ENCODE results near the gene HOXA11.

Gene HOXA11

DNA sequence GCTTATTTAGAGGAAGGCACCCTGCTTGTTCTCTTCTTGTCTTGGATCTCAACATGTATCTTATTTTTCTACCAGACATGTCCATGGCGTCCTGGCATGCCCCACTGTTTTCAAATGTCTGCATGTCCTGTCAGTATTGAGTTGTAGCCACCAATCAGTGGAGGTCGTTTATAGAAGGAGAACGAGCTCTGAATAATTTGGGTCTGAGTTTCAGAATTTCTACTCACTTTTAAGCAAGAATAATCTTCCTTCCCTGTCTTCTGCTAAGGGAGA is 17.8 kb upstream of the HOXA11 start (continued):
- no peak for TF ChIP-seq BACH2 (CRISPR knock-in tag; IDR thresholded peaks at IDR 0.05; ENCODE audit: borderline replicate concordance)
- TF ChIP-seq ESRRG (CRISPR knock-in tag; IDR thresholded peaks at IDR 0.05) = no peak
- no peak for TF ChIP-seq ZFP3 (CRISPR knock-in tag; IDR thresholded peaks at IDR 0.05)
- no peak for TF ChIP-seq ZNF70 (CRISPR knock-in tag; IDR thresholded peaks at IDR 0.05)
- TF ChIP-seq PPARA (CRISPR knock-in tag; IDR thresholded peaks at IDR 0.05; ENCODE audit: borderline replicate concordance) = no peak

- no peak for TF ChIP-seq TOX (CRISPR knock-in tag; IDR thresholded peaks at IDR 0.05; ENCODE audit: borderline replicate concordance)
- no peak for ATAC-seq
Measured at GRCh38 chr7:27202018-27202861, 17.2 kb upstream of the HOXA11 start.

- ATAC-seq = peak; percentile 6
- TF ChIP-seq ESRRG (CRISPR knock-in tag; IDR thresholded peaks at IDR 0.05) (no peak), GLIS3 (CRISPR knock-in tag; IDR thresholded peaks at IDR 0.05) (no peak), BACH2 (CRISPR knock-in tag; IDR thresholded peaks at IDR 0.05; ENCODE audit: borderline replicate concordance) (no peak), TCF4 (CRISPR knock-in tag; IDR thresholded peaks at IDR 0.05; ENCODE audit: borderline replicate concordance) (no peak)
Measured at GRCh38 chr7:27201580-27202017, 16.6 kb upstream of the HOXA11 start.

GRCh38 chr7:27200761-27201579 is 15.9 kb upstream of the HOXA11 start:
- peak; percentile 23 for ATAC-seq
- no peak for TF ChIP-seq ZC3H10 (CRISPR knock-in tag; IDR thresholded peaks at IDR 0.05)
- TF ChIP-seq TCF4 (CRISPR knock-in tag; IDR thresholded peaks at IDR 0.05; ENCODE audit: borderline replicate concordance) = no peak
- no peak for TF ChIP-seq SNAI2 (CRISPR knock-in tag; IDR thresholded peaks at IDR 0.05)
- TF ChIP-seq ARNTL (CRISPR knock-in tag; IDR thresholded peaks at IDR 0.05; ENCODE audit: borderline replicate concordance, low read depth) = no peak
- TF ChIP-seq, protein P1, sequence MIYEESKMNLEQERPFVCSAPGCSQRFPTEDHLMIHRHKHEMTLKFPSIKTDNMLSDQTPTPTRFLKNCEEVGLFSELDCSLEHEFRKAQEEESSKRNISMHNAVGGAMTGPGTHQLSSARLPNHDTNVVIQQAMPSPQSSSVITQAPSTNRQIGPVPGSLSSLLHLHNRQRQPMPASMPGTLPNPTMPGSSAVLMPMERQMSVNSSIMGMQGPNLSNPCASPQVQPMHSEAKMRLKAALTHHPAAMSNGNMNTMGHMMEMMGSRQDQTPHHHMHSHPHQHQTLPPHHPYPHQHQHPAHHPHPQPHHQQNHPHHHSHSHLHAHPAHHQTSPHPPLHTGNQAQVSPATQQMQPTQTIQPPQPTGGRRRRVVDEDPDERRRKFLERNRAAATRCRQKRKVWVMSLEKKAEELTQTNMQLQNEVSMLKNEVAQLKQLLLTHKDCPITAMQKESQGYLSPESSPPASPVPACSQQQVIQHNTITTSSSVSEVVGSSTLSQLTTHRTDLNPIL (CRISPR knock-in tag; IDR thresholded peaks at IDR 0.05; ENCODE audit: low read depth) = no peak
- no peak for TF ChIP-seq ZFP30 (CRISPR knock-in tag; IDR thresholded peaks at IDR 0.05)
- TF ChIP-seq ZNF8 (CRISPR knock-in tag; IDR thresholded peaks at IDR 0.05) = no peak
- TF ChIP-seq ZFP3 (CRISPR knock-in tag; IDR thresholded peaks at IDR 0.05) = no peak

DNA sequence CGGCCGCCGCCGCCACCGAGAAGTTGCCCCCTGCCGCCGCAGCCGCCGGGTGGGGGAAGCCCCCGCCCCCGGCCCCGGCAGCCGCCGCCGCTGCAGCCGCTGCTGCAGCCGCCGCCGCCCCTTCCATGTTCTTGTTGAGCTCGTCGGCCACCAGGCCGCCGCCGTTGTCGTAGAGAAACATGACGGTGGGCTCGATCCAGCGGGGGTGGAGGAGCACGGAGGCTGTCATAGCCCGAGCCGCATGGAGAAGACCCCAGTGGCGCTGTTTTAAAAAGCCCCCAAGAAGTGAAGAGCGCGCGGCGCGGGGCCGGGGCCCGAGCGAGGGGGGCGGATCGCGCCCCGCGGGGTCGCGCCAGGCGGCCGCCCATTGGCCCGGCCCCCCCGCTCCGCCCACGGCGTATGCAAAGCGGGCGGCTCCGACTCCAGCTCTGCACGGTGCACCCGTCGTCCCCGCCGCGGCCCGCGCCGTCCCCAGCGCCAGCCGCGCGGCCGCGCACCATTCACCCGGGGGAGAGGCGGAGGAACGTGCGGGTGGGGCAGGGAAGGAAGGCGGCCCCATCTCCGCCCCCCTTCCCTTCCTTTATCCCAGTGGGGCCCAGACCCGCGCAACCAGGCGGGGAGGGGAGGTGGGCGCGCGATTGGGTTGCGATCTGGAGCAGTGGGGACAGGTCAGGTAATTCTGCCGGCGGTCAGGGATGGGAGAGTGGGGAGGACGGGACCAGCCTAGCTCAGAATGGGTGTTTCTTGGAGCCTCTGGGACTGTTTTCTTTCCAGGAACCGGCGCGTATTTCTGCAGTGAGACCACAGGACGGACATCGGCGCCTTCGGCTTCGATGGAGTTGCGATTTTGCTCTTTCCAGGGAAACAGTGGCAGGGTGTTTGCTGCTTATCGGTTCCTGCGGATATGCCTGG is 15.1 kb upstream of the HOXA11 start, which contains the start of gene HOXA13:
HOXA13 (minus strand) TSS at position 243 of the 912 bp plus-strand sequence; CDS start at position 229, 14 bp downstream.
- TF ChIP-seq ZFP30 (CRISPR knock-in tag; IDR thresholded peaks at IDR 0.05) (no peak), SNAI2 (CRISPR knock-in tag; IDR thresholded peaks at IDR 0.05) (no peak), ZNF565 (CRISPR knock-in tag; conservative IDR thresholded peaks at IDR 0.05; ENCODE audit: low read depth) (no peak), OSR1 (CRISPR knock-in tag; IDR thresholded peaks at IDR 0.05) (no peak), CSRNP3 (CRISPR knock-in tag; IDR thresholded peaks at IDR 0.05) (no peak), TOX (CRISPR knock-in tag; IDR thresholded peaks at IDR 0.05; ENCODE audit: borderline replicate concordance) (no peak), ESRRG (CRISPR knock-in tag; IDR thresholded peaks at IDR 0.05) (no peak)
- ATAC-seq = no peak; the same call in 2 of the 3 replicates

DNA sequence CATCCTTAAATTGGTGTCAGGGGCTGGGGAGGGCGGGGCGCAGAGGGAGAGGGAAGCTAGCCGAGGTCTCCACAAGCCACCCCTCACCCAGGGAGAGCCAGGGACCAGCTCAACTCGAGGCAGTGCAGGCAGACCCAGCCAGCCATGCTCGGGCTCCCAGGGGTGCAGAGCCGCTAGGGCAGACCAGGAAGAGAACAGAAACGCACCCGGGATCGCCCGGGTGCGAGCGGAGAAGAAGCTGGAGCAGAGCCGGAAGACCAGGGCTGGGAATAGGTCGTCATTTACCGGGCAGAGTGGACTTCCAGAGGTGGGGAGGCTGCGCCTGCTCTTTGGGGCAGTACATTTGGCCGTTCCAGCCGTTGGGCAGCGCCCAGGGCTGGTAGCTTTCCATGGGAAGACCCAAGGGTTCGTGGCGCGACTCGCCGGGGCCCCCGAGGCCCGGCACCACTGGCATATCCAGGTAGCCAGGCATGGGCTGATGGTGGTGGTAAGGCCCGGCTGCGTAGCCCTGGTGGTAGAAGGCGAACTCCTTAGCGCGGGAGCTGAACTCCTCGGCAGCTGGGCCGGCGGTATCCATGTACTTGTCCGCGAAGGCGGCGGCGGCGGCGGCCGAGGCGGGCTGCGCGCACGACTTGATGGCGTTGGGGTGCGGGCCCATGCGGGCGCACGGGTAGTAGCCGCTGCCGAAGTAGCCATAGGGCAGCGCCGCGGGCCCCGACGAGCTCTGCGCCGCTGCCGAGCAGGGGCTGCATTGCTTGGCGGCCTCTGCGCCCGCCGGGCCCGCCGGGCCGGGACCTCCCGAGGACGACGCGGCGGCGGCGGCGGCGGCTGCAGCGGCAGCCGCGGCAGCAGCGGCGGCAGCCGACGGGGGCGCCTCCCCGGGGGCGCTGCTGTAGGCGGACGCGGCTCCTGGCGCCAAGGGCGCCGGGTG is 14.1 kb upstream of the HOXA11 start:
- ATAC-seq = peak; percentile 9
- TF ChIP-seq, protein P1 (CRISPR knock-in tag; IDR thresholded peaks at IDR 0.05; ENCODE audit: low read depth) = no peak
- TF ChIP-seq ZFP3 (CRISPR knock-in tag; IDR thresholded peaks at IDR 0.05) (no peak), ZNF8 (CRISPR knock-in tag; IDR thresholded peaks at IDR 0.05) (no peak), TCF4 (CRISPR knock-in tag; IDR thresholded peaks at IDR 0.05; ENCODE audit: borderline replicate concordance) (no peak), ESRRG (CRISPR knock-in tag; IDR thresholded peaks at IDR 0.05) (no peak), CSDC2 (CRISPR knock-in tag; IDR thresholded peaks at IDR 0.05) (peak; percentile 100), CSRNP3 (CRISPR knock-in tag; IDR thresholded peaks at IDR 0.05) (no peak)

All from SK-N-SH treated with all-trans-retinoic acid at 6 μM for 48 hours (cell line).